Endothelial cell of umbilical vein (primary cell): Measurements from ENCODE around the gene C8G. TPM values are rescaled to one million over a fixed set of nuclear protein-coding genes. Genes with fewer than 3 reads are reported as not detected.

ENCODE experiments used
- BruUV-seq: library from RNA; stranded (reverse); fragments of 400-500 nt; replicated peaks from 2 replicates; lab custom pipeline; 2021; lab: Mats Ljungman, UMichigan
- CTCF ChIA-PET: fragments of 300-600, 350-600 bp; sonication (Branson Sonifier 250); formaldehyde crosslinking; loops from one replicate; lab custom pipeline; 2021; ENCODE audit warnings: antibody characterized with exemption, inconsistent platforms; lab: Charles Lee
- POLR2A ChIA-PET: fragments of 300-600, 350-600 bp; sonication (Branson Sonifier 250); formaldehyde crosslinking; loops from one replicate; lab custom pipeline; 2021; ENCODE audit warnings: antibody characterized with exemption, inconsistent platforms; lab: Charles Lee
- DNase-seq: peaks from one replicate; pipeline ENCODE4 v3.0.0-alpha.2; 2011; ENCODE audit warnings: low read depth, low spot score
- FAIRE-seq: peaks from 2 replicates; lab custom pipeline; 2011; peaks lifted over from hg19 to GRCh38; lab: Jason Lieb, UNC
- H2AFZ ChIP-seq: 2 replicates; pipeline ENCODE4 v1.6.0; 2012; ENCODE audit warnings: low read depth, low read length, control low read depth, inconsistent platforms
- H3K27ac ChIP-seq: 2 replicates; pipeline ENCODE4 v1.5.1; 2011; ENCODE audit warnings: low read depth, mild to moderate bottlenecking, control low read depth, low read length, moderate library complexity; ENCODE audit not compliant: insufficient read depth
- H3K27me3 ChIP-seq, 2 experiments: 2 replicates each; pipeline versions ENCODE4 v1.6.0 to v1.6.1; 2011; ENCODE audit warnings: low read length in 2 of 2, mixed read lengths in 1 of 2; ENCODE audit not compliant: control insufficient read depth in 2 of 2, insufficient read depth in 2 of 2
- H3K36me3 ChIP-seq, 2 experiments: 2 replicates in 1 of 2; 3 replicates in 1 of 2; pipeline ENCODE4 v1.5.1; 2011; ENCODE audit warnings: low read length in 2 of 2, mild to moderate bottlenecking in 1 of 2, moderate library complexity in 1 of 2; ENCODE audit not compliant: control insufficient read depth in 2 of 2, insufficient read depth in 2 of 2; ENCODE audit errors: extremely low read depth in 1 of 2
- H3K4me1 ChIP-seq: 3 replicates; pipeline ENCODE4 v1.5.1; 2011; ENCODE audit warnings: mild to moderate bottlenecking, low read length; ENCODE audit not compliant: control insufficient read depth, insufficient read depth; ENCODE audit errors: extremely low read depth
- H3K4me2 ChIP-seq: 2 replicates; pipeline ENCODE4 v1.6.1; 2011; ENCODE audit warnings: low read length, control low read depth, mixed read lengths; ENCODE audit not compliant: insufficient read depth
- H3K4me3 ChIP-seq, 3 experiments: fragments of 200-600 bp in 1 of 3; sonication (generic), shearing (Covaris generic) in 1 of 3; replicated peaks in 1 of 3; 2 replicates each; pipeline ENCODE4 v1.5.1; 2011 to 2016; ENCODE audit warnings: control low read depth in 3 of 3, low read length in 3 of 3, mild to moderate bottlenecking in 2 of 3, inconsistent platforms in 1 of 3, low read depth in 1 of 3, moderate library complexity in 1 of 3; ENCODE audit not compliant: insufficient read depth in 1 of 3
- H3K79me2 ChIP-seq: 2 replicates; pipeline ENCODE4 v1.6.0; 2012; ENCODE audit warnings: low read length, inconsistent platforms; ENCODE audit not compliant: control insufficient read depth, insufficient read depth
- H3K9ac ChIP-seq: replicated peaks from 2 replicates; pipeline ENCODE3; 2011; ENCODE audit warnings: low read length, control low read depth; ENCODE audit not compliant: insufficient read depth; ENCODE audit errors: extremely low read depth
- H3K9me1 ChIP-seq: replicated peaks from 3 replicates; pipeline ENCODE4 v1.6.0; 2011; ENCODE audit warnings: mild to moderate bottlenecking, low read length; ENCODE audit not compliant: control insufficient read depth, insufficient read depth; ENCODE audit errors: extremely low read depth
- H3K9me3 ChIP-seq: replicated peaks from 2 replicates; pipeline ENCODE4 v1.5.1; 2012; ENCODE audit warnings: low read length, inconsistent platforms; ENCODE audit not compliant: control insufficient read depth, insufficient read depth
- H4K20me1 ChIP-seq: replicated peaks from 2 replicates; pipeline ENCODE3; 2011; ENCODE audit warnings: mild to moderate bottlenecking, low read length; ENCODE audit not compliant: control insufficient read depth, insufficient read depth; ENCODE audit errors: extremely low read depth
- EZH2 ChIP-seq: IDR thresholded peaks from 2 replicates; pipeline ENCODE4 v1.6.1; 2012; ENCODE audit warnings: borderline replicate concordance, low read depth, mild to moderate bottlenecking, moderate library complexity, low read length, inconsistent platforms; ENCODE audit not compliant: severe bottlenecking
- FOS ChIP-seq: IDR thresholded peaks from 2 replicates; pipeline ENCODE4 v1.6.1; 2011; ENCODE audit warnings: mild to moderate bottlenecking, low read length, moderate library complexity, borderline replicate concordance; ENCODE audit not compliant: insufficient read depth
- GATA2 ChIP-seq: IDR thresholded peaks from 2 replicates; pipeline ENCODE4 v1.7.0; 2011; ENCODE audit warnings: low read depth, mild to moderate bottlenecking, moderate library complexity, mixed read lengths, low read length; ENCODE audit not compliant: insufficient read length, insufficient read depth
- JUN ChIP-seq: IDR thresholded peaks from 2 replicates; pipeline ENCODE4 v1.6.1; 2011; ENCODE audit warnings: borderline replicate concordance, low read depth; ENCODE audit not compliant: insufficient read length, insufficient read depth
- MYC ChIP-seq: IDR thresholded peaks from one replicate; pipeline ENCODE4 v1.6.1; 2011; ENCODE audit warnings: mild to moderate bottlenecking, low read depth, low read length
- POLR2A ChIP-seq: IDR thresholded peaks from 2 replicates; pipeline ENCODE4 v1.6.1; 2012; ENCODE audit warnings: low read depth, mild to moderate bottlenecking, control low read depth, low read length
- POLR2AphosphoS5 ChIP-seq: IDR thresholded peaks from 2 replicates; pipeline ENCODE4 v1.6.1; 2012; ENCODE audit warnings: low read depth, mild to moderate bottlenecking, control low read depth, low read length, moderate library complexity; ENCODE audit not compliant: insufficient read depth
- dilution Hi-C: fragments of 300-500 bp; cut with MboI; formaldehyde crosslinking; loops from one replicate; pipeline ENCODE4 v1.15.0; 2019; ENCODE audit warnings: low sequenced_read_pairs; ENCODE audit not compliant: extremely low pct_ligation_motif_present
- intact Hi-C: fragments of 100-400 bp; cut with micrococcal nuclease; formaldehyde crosslinking; loops from one replicate; pipeline ENCODE4 v1.10.0; 2022
- polyA plus RNA-seq, 4 experiments: library from polyadenylated mRNA; depleted of rRNA in 3 of 4; stranded (reverse) in 3 of 4; unstranded in 1 of 4; fragments of >200 nt; gene quantifications; 2 replicates each; pipeline versions ENCODE4 v1.2.1 to v1.2.3, GENCODE V29; 2011 to 2012; ENCODE audit warnings: missing spikeins in 1 of 4
- total RNA-seq: library from RNA; stranded (reverse); gene quantifications from 2 replicates; pipeline ENCODE4 v1.2.3, GENCODE V29; 2021
- TF ChIP-seq, protein P1 (sequence below): IDR thresholded peaks from 2 replicates; pipeline ENCODE4 v1.6.1; 2011; ENCODE audit not compliant: insufficient read depth, insufficient read length
- TF ChIP-seq, protein P2 (sequence below), 2 donors: IDR thresholded peaks; 1 replicate in 1 of 2; 2 replicates in 1 of 2; pipeline ENCODE4 v1.5.1; 2011; ENCODE audit warnings: low read length in 2 of 2, mild to moderate bottlenecking in 2 of 2, moderate library complexity in 2 of 2, control low read depth in 1 of 2, inconsistent platforms in 1 of 2, low read depth in 1 of 2; ENCODE audit not compliant: insufficient read depth in 1 of 2; ENCODE audit errors: extremely low read depth in 1 of 2

C8G gene
- total and polyA plus RNA-seq, 2 donors (not counting 3 experiments of a cell fraction or from before 2014, with no cell fraction given): 0.47 to 1.9 TPM

DNA sequence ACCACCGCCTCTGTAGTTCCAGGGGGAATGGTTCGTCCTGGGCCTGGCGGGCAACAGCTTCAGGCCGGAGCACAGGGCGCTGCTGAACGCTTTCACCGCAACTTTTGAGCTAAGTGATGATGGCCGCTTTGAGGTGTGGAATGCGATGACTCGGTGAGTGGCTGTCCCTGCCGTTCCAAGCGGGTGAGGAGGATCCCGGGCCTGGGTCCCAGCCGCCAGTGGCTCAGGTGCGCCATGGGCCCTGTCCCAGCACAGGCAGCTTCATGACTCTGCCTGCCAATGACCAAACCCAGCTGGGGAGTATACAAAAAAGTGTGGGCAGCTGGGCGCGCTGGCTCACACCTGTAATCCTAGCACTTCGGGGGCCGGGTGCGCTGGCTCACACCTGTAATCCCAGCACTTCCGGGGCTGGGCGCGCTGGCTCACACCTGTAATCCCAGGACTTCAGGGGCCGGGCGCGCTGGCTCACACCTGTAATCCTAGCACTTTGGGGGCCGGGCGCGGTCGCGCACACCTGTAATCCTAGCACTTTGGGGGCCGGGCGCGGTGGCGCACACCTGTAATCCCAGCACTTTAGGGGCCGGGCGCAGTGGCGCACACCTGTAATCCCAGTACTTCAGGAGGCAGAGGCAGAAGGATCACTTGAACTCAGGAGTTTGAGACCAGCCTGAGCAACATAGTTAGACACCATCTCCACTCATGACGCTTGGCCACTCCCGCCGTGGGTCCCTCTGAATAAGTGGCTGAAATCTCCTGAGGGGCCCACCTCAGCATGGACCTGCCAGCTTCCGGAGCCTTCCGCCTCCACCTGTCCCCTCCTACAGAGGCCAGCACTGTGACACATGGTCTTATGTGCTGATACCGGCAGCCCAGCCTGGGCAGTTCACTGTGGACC, 8.1 kb downstream of the C8G start:
- Histone ChIP-seq H3K79me2 (no peaks in the 10 kb centered on the region), H3K27ac (no peak overlapping the region), H3K27me3 (no peaks in the 10 kb centered on the region), H3K36me3 (no peaks in the 10 kb centered on the region), H2AFZ (no peak overlapping the region), H3K4me1 (peaks cover 5% of the 10 kb centered on the region), H3K9me1 (no peaks in the 10 kb centered on the region), H3K4me2 (no peak overlapping the region), H4K20me1 (no peaks in the 10 kb centered on the region), H3K4me3 (no peak overlapping the region), H3K9me3 (no peaks in the 10 kb centered on the region), H3K9ac (no peak overlapping the region)
- BruUV-seq: no TSS peak
- dilution Hi-C loops: no loop called here
- intact Hi-C loops: no loop called here
- POLR2A ChIA-PET: interaction anchor here (0.6 kb wide), 1 partner anchor 622 kb away, joined by 4 read pairs; no protein-coding TSS in a partner anchor
- DNase-seq (no peak), FAIRE-seq (no peak)
- TF ChIP-seq GATA2 (no peak), MYC (no peak), POLR2A (no peak), EZH2 (no peak), POLR2AphosphoS5 (no peak), FOS (no peak), JUN (no peak)
- TF ChIP-seq, protein P1, sequence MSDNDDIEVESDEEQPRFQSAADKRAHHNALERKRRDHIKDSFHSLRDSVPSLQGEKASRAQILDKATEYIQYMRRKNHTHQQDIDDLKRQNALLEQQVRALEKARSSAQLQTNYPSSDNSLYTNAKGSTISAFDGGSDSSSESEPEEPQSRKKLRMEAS: no peak
- TF ChIP-seq, protein P2, sequence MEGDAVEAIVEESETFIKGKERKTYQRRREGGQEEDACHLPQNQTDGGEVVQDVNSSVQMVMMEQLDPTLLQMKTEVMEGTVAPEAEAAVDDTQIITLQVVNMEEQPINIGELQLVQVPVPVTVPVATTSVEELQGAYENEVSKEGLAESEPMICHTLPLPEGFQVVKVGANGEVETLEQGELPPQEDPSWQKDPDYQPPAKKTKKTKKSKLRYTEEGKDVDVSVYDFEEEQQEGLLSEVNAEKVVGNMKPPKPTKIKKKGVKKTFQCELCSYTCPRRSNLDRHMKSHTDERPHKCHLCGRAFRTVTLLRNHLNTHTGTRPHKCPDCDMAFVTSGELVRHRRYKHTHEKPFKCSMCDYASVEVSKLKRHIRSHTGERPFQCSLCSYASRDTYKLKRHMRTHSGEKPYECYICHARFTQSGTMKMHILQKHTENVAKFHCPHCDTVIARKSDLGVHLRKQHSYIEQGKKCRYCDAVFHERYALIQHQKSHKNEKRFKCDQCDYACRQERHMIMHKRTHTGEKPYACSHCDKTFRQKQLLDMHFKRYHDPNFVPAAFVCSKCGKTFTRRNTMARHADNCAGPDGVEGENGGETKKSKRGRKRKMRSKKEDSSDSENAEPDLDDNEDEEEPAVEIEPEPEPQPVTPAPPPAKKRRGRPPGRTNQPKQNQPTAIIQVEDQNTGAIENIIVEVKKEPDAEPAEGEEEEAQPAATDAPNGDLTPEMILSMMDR (IDR thresholded peaks at IDR 0.05; ENCODE audit: extremely low read depth in 1 of 2, insufficient read depth in 1 of 2, low read depth in 1 of 2, low read length in 2 of 2): no peak
- CTCF ChIA-PET: interaction anchor here (1.2 kb wide), 2 partner anchors 12 to 76 kb away, joined by 3 read pairs; no protein-coding TSS in a partner anchor
